GM12873 (cell line): Measurements from ENCODE around the gene RBL2.

Source experiments
- CTCF ChIP-seq: IDR thresholded peaks from 2 replicates; pipeline ENCODE4 v1.5.1; 2012; ENCODE audit warnings: low read depth, mild to moderate bottlenecking, moderate library complexity, low read length, control low read depth; ENCODE audit not compliant: insufficient read depth; ENCODE audit errors: missing control alignments

RBL2 gene

GRCh38 chr16:53433930-53434376 is 318 bp upstream of the RBL2 start:
- no peak for TF ChIP-seq CTCF

- no peak for TF ChIP-seq CTCF
These were observed 906 bp downstream of the RBL2 start for GRCh38 chr16:53435066-53435688.

- TF ChIP-seq CTCF: no peak
These were observed 5.9 kb downstream of the RBL2 start for GRCh38 chr16:53440125-53440524.

GRCh38 chr16:53445534-53445933 is 11.3 kb downstream of the RBL2 start:
- TF ChIP-seq CTCF: no peak

- no peak for TF ChIP-seq CTCF
These were observed 11.8 kb downstream of the RBL2 start for GRCh38 chr16:53446090-53446489.

- TF ChIP-seq CTCF: no peak
These were observed 15.7 kb downstream of the RBL2 start for GRCh38 chr16:53449816-53450517.

- TF ChIP-seq CTCF: no peak
These were observed 19.7 kb downstream of the RBL2 start for GRCh38 chr16:53453928-53454327.
